GM12891 (cell line): ENCODE data around the gene DHRS1.

Experiments used
- POLR2A ChIP-seq: IDR thresholded peaks from 2 replicates; pipeline ENCODE4 v1.6.1; 2011; ENCODE audit warnings: low read depth, low read length, control low read depth
- POLR2AphosphoS5 ChIP-seq: IDR thresholded peaks from 2 replicates; pipeline ENCODE4 v1.6.1; 2011; ENCODE audit warnings: low read depth, low read length, control low read depth
- POU2F2 ChIP-seq: IDR thresholded peaks from 2 replicates; pipeline ENCODE4 v1.6.1; 2011; ENCODE audit warnings: low read depth, mild to moderate bottlenecking, control low read depth, low read length, moderate library complexity
- SPI1 ChIP-seq: IDR thresholded peaks from 2 replicates; pipeline ENCODE4 v1.6.1; 2011; ENCODE audit warnings: low read depth, low read length, control low read depth

GRCh38 chr14:24262821-24263733, 36.5 kb downstream of the DHRS1 start, which contains the start of gene TGM1:
- TF ChIP-seq POLR2AphosphoS5, result no peak
- TF ChIP-seq POLR2A, result no peak
- TF ChIP-seq SPI1, result no peak
- no peak for TF ChIP-seq POU2F2
